Measurements from ENCODE around the gene ITPRID2.
A peak's percentile ranks its signal among the peaks of the same experiment; 100 is the strongest.

- TF ChIP-seq CTCF (conservative IDR thresholded peaks at IDR 0.05; ENCODE audit: low read depth, low read length) (no peak), RAD21 (IDR thresholded peaks at IDR 0.05; ENCODE audit: low read length) (no peak), SMC3 (IDR thresholded peaks at IDR 0.05; ENCODE audit: low read depth, low read length) (no peak), CEBPB (IDR thresholded peaks at IDR 0.05; ENCODE audit: low read depth, low read length) (no peak), MAZ (IDR thresholded peaks at IDR 0.05; ENCODE audit: borderline replicate concordance, low read depth, low read length) (peak; percentile 53), RFX5 (IDR thresholded peaks at IDR 0.05; ENCODE audit: low read depth, low read length) (no peak), POLR2A (IDR thresholded peaks at IDR 0.05; ENCODE audit: low read depth, low read length) (no peak), CHD1 (IDR thresholded peaks at IDR 0.05; ENCODE audit: low read depth, low read length) (no peak), USF2 (IDR thresholded peaks at IDR 0.05; ENCODE audit: low read depth, low read length) (0 out of 2 replicates have a peak, but pooled peaks have one; percentile 9), MXI1 (IDR thresholded peaks at IDR 0.05; ENCODE audit: borderline replicate concordance, low read depth, low read length) (no peak), FOS (IDR thresholded peaks at IDR 0.05; ENCODE audit: low read depth, low read length) (no peak)
Measured at GRCh38 chr2:181891966-181892798, 652 bp downstream of the ITPRID2 start.

Data from IMR-90 (cell line).